Stimulated activated CD8-positive, alpha-beta memory T cell treated with anti-CD3 and anti-CD28 coated beads, Interleukin-4, amount 100 ng/mL, for 24 hours (primary cell): ENCODE data around the gene PHACTR4.
"Not testable (repeated sequence)": the region's sequence is repeated elsewhere in the genome, so short reads cannot be mapped to it uniquely, and the experiment has no call there.

Experiments used
- DNase-seq: peaks from one replicate; pipeline ENCODE4 v3.0.0-alpha.2; 2020; ENCODE audit warnings: low read depth

PHACTR4 gene

DNA sequence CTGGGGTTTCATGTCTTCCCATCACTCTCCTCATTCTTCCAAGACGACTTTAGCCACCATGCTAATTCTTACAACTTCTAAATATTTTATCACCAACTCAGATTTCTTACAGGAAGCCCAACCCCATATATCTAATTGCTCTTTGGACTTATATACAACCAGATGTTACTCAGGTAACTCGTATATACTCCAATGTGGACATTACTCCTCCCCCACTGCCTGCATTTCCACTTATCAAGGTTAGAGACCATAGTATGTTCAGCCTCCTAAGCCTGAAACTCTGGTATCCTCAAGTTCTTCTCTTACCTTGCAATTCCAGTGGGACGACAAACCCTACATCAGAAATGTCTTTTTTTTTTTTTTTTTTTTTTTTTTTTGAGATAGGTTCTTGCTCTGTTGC lies 133.6 kb downstream of the PHACTR4 start:
- DNase-seq, result no peak

DNA sequence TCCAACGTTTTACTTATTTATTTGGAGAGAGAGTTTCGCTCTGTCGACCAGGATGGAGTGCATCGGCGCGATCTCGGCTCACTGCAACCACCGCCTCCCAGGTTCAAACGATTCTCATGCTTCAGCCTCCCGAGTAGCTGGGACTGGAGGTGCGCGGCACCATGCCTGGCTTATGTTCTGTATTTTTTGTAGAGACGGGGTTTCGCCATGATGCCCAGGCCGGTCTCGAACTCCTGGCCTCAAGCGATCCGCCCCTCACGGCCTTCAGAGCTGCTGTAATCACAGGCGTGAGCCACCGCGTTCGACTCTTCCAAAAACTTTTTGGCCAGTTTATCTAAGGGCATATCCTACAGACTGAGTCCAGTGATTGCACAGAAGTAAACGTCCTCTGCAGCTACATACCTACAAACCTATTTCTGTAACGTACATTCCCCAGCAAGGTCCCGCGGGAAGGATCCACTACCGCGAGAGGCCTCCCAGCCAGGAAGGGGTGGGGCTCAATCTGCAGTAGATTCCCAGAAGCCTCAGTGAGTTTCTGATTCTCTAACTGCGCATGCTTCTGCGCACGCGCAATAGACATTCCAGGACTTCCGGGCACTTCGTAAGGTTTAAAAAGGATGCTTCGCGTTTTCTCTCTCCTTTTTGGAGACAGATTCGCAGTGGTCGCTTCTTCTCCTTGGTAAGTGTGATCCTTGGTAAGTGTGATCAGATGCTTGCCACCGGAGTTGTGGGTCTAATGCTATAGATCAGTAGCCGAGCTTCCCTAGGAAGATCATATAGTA lies 136.1 kb downstream of the PHACTR4 start, which contains the start of gene RCC1:
Gene RCC1 (plus strand): TSS at position 638 of the 782 bp plus-strand sequence. CDS start 23,824 bp downstream, outside the sequence.
- DNase-seq, result peak; percentile 89

DNA sequence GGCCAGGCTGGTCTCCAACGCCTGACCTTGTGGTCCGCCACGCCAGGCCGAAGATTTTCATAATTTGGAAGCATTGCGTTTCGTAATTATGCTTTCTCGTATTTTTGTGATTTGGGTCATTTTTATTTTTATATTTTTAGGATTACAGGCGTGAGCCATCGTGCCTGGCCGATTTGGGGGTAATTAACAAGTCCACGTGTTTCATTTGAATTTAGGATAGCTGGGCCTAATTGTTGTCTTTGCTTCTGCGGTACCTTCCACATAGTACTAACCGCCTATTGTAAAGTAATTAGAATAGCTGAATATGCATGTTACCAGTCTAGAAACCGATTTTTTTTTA lies 137.3 kb downstream of the PHACTR4 start:
- no peak for DNase-seq

DNA sequence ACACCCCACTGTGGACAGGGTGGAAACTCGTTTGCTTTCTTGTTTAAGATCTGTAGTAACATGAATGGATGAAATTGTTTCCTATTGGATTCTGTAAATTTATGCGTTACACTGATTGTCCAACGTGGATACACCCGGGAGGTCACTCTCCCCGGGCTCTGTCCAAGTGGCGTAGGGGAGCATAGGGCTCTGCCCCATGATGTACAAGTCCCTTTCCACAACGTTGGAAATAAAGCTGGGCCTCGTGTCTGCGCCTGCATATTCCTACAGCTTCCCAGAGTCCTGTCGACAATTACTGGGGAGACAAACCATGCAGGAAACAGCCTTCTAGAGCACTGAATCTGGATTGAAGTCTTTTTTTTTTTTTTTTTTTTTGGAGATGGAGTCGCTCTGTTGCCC lies 137.7 kb downstream of the PHACTR4 start:
- peak; percentile 24 for DNase-seq

DNA sequence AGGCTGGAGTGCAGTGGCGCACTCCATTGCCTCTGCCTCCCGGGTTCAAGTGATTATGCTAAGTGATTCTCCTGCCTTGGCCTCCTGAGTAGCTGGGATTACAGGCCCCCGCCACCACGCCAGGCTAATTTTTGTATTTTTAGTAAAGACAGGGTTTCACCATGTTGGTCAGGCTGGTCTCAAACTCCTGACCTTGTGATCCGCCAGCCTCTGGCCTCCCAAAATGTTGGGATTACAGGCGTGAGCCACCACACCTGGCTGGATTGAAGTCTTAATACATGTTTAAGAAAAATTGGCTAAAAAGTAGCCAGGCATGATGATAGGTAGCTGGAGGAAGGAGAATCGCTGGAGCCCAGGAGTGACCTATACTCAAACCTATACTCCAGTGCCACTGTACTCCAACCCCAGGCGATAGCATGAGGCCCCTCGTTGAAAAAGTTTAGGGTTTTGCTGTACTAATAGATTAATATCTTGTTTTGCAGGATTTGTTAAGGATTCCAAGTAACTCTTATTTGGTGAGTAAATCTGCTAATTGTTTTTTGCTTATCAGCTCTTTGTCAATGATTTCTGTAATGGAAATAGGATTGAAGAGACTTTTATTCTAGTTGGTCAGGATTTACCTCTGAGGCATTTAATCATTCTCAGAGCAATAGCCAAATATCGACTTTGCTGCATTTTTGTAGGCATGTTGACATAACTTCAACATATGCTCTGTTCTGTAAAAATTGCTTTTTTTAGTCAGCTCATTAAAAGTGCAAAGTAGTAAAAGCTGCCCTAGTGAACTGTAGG lies 138.3 kb downstream of the PHACTR4 start:
- no peak for DNase-seq

DNA sequence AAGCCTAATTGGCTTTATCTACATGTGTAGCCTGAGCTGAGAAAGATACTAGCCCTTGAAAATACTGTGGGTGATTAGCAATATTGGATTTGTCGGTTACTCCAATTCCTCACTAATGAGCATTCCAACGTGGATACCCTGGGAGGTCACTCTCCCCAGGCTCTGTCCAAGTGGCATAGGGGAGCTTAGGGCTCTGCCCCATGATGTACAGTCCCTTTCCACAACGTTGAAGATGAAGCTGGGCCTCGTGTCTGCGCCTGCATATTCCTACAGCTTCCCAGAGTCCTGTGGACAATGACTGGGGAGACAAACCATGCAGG lies 138.9 kb downstream of the PHACTR4 start:
- DNase-seq, result no peak

DNA sequence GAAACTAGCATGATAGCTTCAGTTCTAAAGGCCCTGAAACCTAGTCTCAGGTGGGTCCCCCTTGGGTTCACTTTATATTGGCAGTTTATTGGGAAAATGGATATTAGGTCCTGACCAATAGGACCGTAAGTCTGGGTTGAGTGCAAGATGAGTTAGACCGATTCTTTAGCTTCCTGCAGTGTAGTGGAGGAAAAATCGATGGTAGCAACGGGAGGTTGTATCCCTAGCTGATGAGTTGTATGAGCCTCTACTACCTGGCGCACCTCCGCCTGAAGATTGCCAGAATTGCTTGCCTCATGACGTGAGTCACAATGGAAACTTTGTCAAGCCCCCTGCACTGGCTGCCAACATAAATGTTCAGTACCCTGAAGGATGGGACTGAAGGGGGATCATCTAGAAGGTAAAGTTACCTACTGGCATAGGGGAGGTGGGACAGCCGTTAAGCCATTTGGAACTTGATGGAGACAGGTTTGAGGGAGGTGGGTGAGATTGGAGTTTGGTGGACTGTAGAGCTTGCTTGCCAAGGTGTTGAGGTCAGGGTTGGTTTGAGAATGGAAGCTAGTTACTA lies 140.2 kb downstream of the PHACTR4 start:
- peak; percentile 21 for DNase-seq

DNA sequence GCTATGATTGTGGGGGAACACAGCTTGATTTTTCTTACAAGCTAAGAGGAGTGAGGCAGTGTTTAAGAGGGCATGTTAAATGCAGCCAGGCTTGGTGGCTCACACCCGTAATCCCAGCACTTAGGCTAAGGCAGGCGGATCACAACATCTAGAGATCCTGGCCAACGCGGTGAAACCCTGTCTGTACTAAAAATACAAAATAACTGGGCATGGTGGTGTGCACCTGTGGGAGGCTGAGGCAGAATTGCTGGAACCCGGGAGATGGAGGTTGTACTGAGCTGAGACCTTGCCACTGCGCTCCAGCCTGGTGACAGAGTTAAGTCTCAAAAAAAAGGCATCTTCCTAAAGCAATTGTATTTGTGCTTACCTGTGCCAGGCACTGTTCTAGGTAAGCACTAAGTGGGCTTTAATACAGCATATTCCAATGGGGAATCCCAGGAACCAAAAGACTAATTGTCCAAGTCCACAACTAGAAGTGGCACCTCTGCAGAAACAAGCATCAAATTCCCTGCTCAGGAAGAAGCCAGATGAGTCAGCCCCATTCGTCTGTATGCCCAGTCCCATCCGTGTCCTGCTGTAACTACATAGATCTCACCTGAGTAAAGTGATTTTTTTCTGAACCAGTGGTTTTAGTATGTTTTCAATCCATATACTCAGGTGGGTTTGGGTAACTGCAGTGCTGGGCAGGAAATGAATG lies 140.9 kb downstream of the PHACTR4 start:
- DNase-seq, result peak; percentile 18

DNA sequence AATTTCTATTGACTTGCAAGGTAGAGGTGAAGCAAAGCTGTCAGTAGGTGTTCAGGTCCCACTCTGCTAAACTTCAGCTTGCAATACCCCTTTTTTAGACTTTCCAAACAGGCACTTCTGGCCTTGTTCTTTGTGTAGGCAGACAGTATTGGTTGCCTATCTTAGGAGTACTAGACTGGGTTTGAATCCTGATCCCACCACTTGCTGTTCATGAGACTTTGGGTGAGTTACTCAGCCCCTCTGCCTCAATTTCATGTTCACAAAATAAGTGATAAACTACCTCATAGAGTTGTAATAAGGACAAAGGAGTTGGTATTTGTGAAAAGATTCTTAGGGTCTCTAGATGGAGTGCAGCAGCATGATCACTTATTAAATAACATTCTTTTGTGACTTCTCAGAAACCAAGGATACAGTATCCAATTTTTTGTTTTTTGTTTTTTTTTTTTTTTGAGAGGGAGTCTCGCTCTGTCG lies 141.5 kb downstream of the PHACTR4 start:
- DNase-seq, result no peak

DNA sequence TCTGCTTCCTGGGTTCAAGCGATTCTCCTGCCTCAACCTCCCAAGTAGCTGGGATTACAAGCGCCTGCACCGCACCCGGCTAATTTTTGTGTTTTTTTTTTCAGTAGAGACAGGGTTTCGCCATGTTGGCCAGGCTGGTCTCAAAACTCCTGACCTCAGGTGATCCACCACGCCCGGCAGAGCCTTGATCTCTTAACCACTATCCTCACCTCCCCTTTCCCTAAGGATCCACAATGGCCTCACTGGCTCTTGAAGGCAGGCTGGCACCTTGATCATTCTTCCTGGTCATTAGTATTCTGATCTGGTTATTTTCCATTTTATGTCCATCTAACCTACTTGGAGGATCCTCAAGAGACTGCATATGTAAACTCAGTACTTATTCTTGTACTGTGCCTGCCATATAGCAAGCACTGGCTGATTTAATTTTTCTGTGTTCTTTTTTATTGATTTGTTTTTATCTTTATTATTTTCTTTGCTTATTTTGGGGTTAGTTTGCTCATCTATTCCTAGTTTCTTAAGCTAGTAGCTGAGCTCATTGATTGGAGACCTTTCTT lies 142.6 kb downstream of the PHACTR4 start:
- no peak for DNase-seq

DNA sequence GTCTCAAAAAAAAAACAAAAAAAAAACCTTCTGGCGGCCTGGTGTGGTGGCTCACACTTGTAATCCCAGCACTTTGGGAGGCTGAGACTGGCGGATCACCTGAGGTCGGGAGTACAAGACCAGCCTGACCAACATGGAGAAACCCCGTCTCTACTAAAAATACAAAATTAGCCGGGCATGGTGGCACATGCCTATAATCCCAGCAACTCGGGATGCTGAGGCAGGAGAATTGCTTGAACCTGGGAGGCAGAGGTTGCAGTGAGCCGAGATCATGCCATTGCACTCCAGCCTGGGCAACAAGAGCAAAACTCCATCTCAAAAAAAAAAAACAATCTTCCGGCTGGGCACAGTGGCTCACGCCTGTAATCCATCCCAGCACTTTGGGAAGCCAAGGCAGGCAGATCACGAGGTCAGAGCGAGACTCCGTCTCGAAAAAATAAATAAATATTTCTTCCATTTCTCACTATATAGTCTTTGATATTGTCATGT lies 144.9 kb downstream of the PHACTR4 start:
- DNase-seq, result peak; percentile 13

DNA sequence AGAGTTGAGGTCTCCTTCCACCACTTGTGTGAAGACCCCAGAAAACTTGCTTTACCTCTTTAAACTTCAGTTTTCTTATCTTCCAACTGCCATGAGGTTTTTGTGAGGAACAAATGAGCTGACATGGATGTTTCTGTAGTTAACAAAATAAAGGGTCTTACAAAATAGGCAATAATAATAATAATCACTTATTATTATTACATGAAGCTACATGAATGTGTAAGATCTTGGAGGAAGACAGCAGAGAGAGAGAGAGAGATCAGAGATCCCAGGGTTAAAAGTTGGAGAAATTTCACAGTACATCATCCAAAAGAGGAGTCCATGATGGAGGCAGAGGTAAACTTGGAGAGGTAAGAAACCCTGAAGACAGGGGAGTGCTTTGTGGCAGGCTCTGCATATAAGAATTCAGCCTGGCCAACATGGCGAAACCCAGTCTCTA lies 147.0 kb downstream of the PHACTR4 start:
- no peak for DNase-seq

DNA sequence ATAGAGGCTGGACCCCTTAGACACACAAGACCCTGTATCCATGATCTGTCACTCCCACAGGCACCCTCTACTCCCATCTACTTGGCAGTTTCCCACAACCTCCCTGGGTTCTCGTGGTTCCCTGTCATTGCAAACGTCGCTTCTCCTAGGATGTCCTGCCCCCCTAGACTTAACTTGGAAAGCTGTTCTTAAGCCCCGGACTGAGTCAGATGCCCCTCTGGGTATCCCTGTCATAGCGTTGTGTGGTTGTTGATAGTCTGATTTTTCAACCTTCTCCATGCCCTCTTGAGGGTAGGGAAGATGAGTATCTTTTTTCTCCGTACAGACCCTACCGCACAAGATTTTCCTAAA lies 148.1 kb downstream of the PHACTR4 start:
- no peak for DNase-seq

DNA sequence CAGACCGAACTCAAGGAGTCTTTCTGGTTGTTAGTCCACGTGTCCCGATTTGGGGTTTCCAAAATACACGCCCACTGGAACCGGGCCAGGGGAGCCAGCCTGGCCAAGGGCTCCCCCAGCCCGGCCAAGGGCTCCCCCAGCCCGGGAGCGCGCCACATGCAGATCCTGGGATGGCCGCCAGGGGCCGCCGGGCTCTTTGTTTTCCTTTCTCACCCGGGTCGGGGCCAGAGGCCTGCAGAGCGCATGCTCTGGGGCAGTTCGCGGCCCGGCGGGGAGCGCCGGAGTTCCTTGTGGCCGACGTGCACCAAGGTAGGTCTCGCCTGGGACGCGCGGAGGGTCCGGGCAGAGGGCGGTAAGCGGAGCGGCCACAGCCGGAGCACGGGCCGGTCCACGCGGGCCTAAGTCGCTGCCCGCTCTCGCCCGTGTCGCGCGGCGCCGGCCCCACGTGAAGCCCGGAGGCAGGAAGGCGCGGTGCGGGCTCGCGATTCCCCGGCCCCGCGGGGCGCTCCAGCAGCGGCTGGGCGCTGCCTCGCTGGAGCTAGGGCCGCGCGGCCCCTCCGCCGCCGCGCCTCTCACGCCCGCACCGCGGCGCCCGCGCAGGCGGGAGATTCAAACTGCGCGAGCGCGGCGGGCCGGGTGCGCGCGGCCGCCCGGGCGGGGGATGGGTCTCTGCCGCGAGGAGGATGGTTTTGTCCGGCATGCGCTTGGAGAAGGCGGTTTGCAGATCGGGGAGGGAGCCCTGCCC lies 148.6 kb downstream of the PHACTR4 start:
- DNase-seq, result peak; percentile 86

DNA sequence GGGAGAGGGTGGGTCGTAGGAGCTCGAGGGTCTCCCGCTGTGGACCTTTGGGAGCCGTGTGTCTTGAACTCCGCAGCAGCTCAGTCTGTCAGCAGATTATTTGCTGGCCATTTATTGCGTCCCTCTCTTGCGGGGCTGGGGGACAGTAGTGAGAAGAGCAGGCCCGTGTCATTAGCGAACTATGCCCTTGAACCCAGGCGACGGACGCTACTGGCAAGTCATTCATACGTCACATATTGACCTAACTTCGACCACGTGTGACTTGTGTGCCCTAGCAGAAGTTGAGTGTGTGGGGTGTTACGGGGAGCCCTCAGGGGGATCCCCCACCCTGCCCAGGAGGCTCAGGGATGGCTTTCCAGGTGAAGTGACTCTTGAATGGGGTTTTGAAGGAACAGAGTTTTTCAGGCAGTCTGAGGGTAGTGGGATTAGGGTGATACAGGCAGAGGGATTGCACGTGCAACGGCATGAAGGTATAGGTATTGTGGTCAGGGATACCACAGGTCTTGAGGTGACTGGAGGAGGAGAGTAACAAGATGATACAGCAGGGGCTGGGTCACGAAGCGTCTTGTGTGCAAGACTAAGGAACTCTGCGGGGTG lies 149.3 kb downstream of the PHACTR4 start:
- no peak for DNase-seq

DNA sequence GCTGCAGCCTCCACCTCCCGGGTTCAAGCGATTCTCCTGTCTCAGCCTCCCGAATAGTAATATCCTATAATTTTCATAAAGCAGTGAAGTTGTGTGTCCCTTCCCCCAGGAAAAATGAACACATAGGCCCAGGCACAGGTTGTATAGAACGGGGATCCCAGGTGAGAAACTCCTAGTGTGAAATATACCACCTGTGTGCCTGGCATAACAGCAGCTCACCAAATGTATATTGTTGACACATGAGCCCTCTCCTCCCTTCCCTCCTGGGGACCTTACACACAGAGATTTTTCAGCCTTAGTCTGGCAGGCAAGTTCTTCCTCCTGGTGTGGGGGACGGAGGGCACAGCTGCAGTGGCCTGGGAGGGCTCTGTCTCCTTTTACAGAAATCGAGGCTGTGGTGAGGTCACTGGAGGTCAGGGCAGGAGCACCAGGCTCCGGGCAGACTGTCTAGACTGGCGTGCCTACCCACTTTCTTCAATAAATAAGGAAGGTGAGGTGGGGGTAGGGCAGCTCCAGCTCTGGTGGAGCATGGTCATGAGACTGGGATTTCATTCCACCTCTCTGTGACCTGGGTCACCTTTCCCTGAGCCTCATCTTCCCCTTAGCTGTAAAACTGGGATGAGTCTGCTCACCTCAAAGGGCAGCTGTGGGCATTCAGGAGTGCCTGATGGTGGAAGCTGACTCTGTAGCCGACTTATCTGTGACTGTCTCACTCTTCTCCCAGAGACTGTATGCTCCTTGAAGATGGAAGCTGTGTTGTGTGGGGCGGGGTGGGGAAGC lies 150.6 kb downstream of the PHACTR4 start:
- DNase-seq, result no peak

DNA sequence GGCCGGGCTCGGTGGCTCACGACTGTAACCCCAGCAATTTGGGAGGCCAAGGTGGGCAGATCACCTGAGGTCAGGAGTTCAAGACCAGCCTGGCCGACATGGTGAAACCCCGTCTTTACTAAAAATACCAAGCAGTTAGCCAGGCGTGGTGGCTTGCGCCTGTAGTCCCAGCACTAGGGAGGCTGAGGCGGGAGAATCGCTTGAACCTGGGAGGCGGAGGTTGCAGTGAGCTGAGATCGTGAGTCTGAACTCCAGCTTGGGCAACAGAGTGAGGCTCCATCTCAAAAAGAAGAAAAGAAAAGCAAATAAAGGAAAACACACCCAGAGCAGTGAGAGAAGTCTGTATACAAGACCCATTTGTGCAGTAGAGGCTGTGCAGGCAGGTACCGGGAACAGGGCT lies 151.3 kb downstream of the PHACTR4 start:
- not testable (repeated sequence) for DNase-seq

DNA sequence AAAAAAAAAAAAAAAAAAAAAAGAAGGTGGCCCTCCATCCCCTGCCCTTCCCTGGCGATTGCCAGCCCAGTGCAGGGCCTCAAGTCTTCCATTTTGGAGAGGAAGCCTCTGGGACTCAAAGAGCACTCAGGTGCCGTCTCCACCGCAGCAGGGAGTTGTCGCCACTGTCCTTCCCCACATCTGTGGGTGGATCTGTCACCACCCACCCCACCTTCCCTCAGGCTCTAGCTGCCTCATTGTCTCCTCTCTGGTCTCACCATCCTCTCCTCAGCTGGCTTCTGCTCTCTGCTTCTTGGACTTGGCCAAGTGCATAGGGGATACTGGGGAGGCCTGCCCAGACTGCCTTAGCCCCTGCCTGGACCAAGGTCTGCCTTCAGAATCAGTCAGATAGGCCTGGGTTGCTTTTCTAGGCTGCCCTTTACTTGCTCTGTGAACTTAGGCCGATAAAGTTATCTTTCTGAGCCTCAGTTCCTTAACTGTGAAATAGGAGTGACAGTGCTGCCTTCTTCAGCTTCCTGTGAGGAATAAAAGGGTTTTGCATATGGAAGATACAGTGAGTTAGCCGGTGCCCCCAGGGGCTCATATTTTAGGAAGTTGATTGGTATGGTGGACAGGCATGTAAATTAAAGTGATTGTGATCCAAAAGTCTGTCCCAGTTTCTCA lies 152.1 kb downstream of the PHACTR4 start:
- DNase-seq, result no peak

DNA sequence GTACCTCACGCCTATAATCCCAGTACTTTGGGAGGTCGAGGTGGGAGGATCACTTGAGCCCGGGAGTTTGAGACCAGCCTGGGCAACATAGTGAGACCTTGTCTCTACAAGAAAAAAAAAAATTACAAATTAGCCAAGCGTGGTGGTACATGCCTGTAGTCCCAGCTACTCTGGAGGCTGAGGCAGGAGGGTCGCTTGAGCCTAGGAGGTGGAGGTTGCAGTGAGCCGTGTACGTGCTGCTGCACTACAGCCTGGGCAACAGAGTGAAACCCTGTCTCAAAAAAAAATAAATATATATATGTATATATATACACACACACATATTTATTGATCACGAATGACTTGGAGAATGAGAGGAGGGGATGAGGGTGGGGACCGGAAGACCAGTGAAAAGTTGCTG lies 153.0 kb downstream of the PHACTR4 start:
- not testable (repeated sequence) for DNase-seq
